ENCODE results near the gene CNPY1. TPM values are rescaled to one million over a fixed set of nuclear protein-coding genes. Genes with fewer than 3 reads are reported as not detected.
A peak's percentile ranks its signal among the peaks of the same experiment; 100 is the strongest.

The CNPY1 gene
- total RNA-seq, 2 experiments from 2014 or later: not detected

GRCh38 chr7:155457544-155458110 lies 88.7 kb downstream of the CNPY1 start:
- CTCF ChIA-PET: no interaction called here

GRCh38 chr7:155456738-155457543 lies 89.4 kb downstream of the CNPY1 start:
- Mint-ChIP-seq H3K27me3 (peaks cover 71% of the 10 kb centered on the region), H3K27ac (no peak overlapping the region), H3K4me3 (peak overlapping the region; percentile 76), H3K36me3 (ENCODE audit: low read depth) (no peaks in the 10 kb centered on the region), H3K9me3 (no peaks in the 10 kb centered on the region), H3K4me1 (ENCODE audit: low read depth) (peaks cover 26% of the 10 kb centered on the region)
- TF ChIP-seq CTCF (IDR thresholded peaks at IDR 0.05): no peak
- ATAC-seq (ENCODE audit: poor library complexity): no peak
- Histone ChIP-seq H3K36me3 (ENCODE audit: insufficient read depth, low read length) (no peaks in the 10 kb centered on the region), H3K9me3 (ENCODE audit: control insufficient read depth in 1 of 2, insufficient read depth in 1 of 2, low read length in 2 of 2) (peaks cover 0 to 45% of the 10 kb centered on the region in 2 experiments), H3K27me3 (ENCODE audit: control insufficient read depth in 1 of 2, insufficient read depth in 2 of 2, low read length in 2 of 2) (peaks cover 68 to 75% of the 10 kb centered on the region in 2 experiments), H3K4me1 (ENCODE audit: insufficient read depth, low read length) (peaks cover 22% of the 10 kb centered on the region), H3K4me3 (ENCODE audit: low read length) (peak overlapping the region; percentile 41), H3K27ac (ENCODE audit: low read depth in 1 of 2, low read length in 2 of 2) (no peak overlapping the region)
- intact Hi-C loops (cut with DNase I, micrococcal nuclease): no loop called here
- DNase-seq: no peak
- CTCF ChIA-PET: no interaction called here
- POLR2A ChIA-PET: no interaction called here

More at GRCh38 chr7:155457544-155458110, 88.7 kb downstream of the CNPY1 start:
- TF ChIP-seq CTCF (IDR thresholded peaks at IDR 0.05): no peak
- Histone ChIP-seq H3K27me3 (ENCODE audit: control insufficient read depth in 1 of 2, insufficient read depth in 2 of 2, low read length in 2 of 2) (peaks cover 72 to 80% of the 10 kb centered on the region in 2 experiments), H3K4me1 (ENCODE audit: insufficient read depth, low read length) (peaks cover 22% of the 10 kb centered on the region), H3K4me3 (ENCODE audit: low read length) (peak overlapping the region; percentile 41), H3K27ac (ENCODE audit: low read depth in 1 of 2, low read length in 2 of 2) (no peak overlapping the region), H3K36me3 (ENCODE audit: insufficient read depth, low read length) (no peaks in the 10 kb centered on the region), H3K9me3 (ENCODE audit: control insufficient read depth in 1 of 2, insufficient read depth in 1 of 2, low read length in 2 of 2) (peaks cover 0 to 52% of the 10 kb centered on the region in 2 experiments)
- H3K27me3 Mint-ChIP-seq: peaks cover 71% of the 10 kb centered on the region
- H3K4me3 Mint-ChIP-seq: no peak overlapping the region
- intact Hi-C loops (cut with DNase I, micrococcal nuclease): no loop called here
- no peak overlapping the region for H3K27ac Mint-ChIP-seq
- H3K9me3 Mint-ChIP-seq: no peaks in the 10 kb centered on the region
- no peak for ATAC-seq (ENCODE audit: poor library complexity)
- H3K36me3 Mint-ChIP-seq (ENCODE audit: low read depth): no peaks in the 10 kb centered on the region
- DNase-seq: no peak
- peaks cover 21% of the 10 kb centered on the region for H3K4me1 Mint-ChIP-seq (ENCODE audit: low read depth)
- POLR2A ChIA-PET: no interaction called here

GRCh38 chr7:155455776-155456737 lies 90.3 kb downstream of the CNPY1 start:
- Histone ChIP-seq H3K9me3 (ENCODE audit: control insufficient read depth in 1 of 2, insufficient read depth in 1 of 2, low read length in 2 of 2) (peaks cover 0 to 41% of the 10 kb centered on the region in 2 experiments), H3K27me3 (ENCODE audit: control insufficient read depth in 1 of 2, insufficient read depth in 2 of 2, low read length in 2 of 2) (peaks cover 68 to 75% of the 10 kb centered on the region in 2 experiments), H3K4me1 (ENCODE audit: insufficient read depth, low read length) (peaks cover 22% of the 10 kb centered on the region), H3K4me3 (ENCODE audit: low read length) (no peak overlapping the region), H3K36me3 (ENCODE audit: insufficient read depth, low read length) (no peaks in the 10 kb centered on the region), H3K27ac (ENCODE audit: low read depth in 1 of 2, low read length in 2 of 2) (no peak overlapping the region)
- no peaks in the 10 kb centered on the region for H3K36me3 Mint-ChIP-seq (ENCODE audit: low read depth)
- DNase-seq: no peak
- no peak overlapping the region for H3K27ac Mint-ChIP-seq
- H3K27me3 Mint-ChIP-seq: peaks cover 71% of the 10 kb centered on the region
- H3K9me3 Mint-ChIP-seq: no peaks in the 10 kb centered on the region
- peak overlapping the region; percentile 73 for H3K4me3 Mint-ChIP-seq
- peaks cover 28% of the 10 kb centered on the region for H3K4me1 Mint-ChIP-seq (ENCODE audit: low read depth)
- ChIA-PET CTCF (no interaction called here), POLR2A (no interaction called here)
- no peak for TF ChIP-seq CTCF (IDR thresholded peaks at IDR 0.05)
- ATAC-seq (ENCODE audit: poor library complexity): no peak
- intact Hi-C loops (cut with DNase I, micrococcal nuclease): no loop called here

All from CD4-positive, alpha-beta T cell (primary cell).